GM19467 (cell line): ENCODE results near the gene NAGPA.
A peak's percentile ranks its signal among the peaks of the same experiment; 100 is the strongest.
"Not testable (repeated sequence)": the region's sequence is repeated elsewhere in the genome, so short reads cannot be mapped to it uniquely, and the experiment has no call there.

Source experiments
- ATAC-seq: cut with Tn5 transposase; IDR thresholded peaks from one replicate; pipeline ENCODE4 v1.9.1; 2021; ENCODE audit warnings: mild to moderate bottlenecking, moderate library complexity; ENCODE audit not compliant: unreplicated experiment

NAGPA gene

GRCh38 chr16:5062051-5062450 lies 28.3 kb upstream of the NAGPA start:
- no peak for ATAC-seq

- ATAC-seq: no peak
Measured at GRCh38 chr16:5060073-5060641, 26.4 kb upstream of the NAGPA start.

GRCh38 chr16:5059386-5060072 lies 25.8 kb upstream of the NAGPA start:
- no peak for ATAC-seq

GRCh38 chr16:5058476-5058875 lies 24.7 kb upstream of the NAGPA start:
- no peak for ATAC-seq

- no peak for ATAC-seq
Measured at GRCh38 chr16:5056352-5056751, 22.6 kb upstream of the NAGPA start.

GRCh38 chr16:5054876-5055865 lies 21.4 kb upstream of the NAGPA start:
- no peak for ATAC-seq

GRCh38 chr16:5046914-5047313 lies 13.2 kb upstream of the NAGPA start:
- ATAC-seq: no peak

GRCh38 chr16:5045499-5046115 lies 11.9 kb upstream of the NAGPA start:
- no peak for ATAC-seq

- not testable (repeated sequence) for ATAC-seq
Measured at GRCh38 chr16:5044581-5044980, 10.8 kb upstream of the NAGPA start.

GRCh38 chr16:5044011-5044540 lies 10.3 kb upstream of the NAGPA start:
- no peak for ATAC-seq

GRCh38 chr16:5042574-5043171 lies 8.9 kb upstream of the NAGPA start:
- ATAC-seq: no peak

- ATAC-seq: peak; percentile 45
Measured at GRCh38 chr16:5041600-5042133, 7.9 kb upstream of the NAGPA start.

- no peak for ATAC-seq
Measured at GRCh38 chr16:5040451-5040850, 6.7 kb upstream of the NAGPA start.

- no peak for ATAC-seq
Measured at GRCh38 chr16:5036228-5037156, 2.8 kb upstream of the NAGPA start.

- ATAC-seq: no peak
Measured at GRCh38 chr16:5035909-5036227, 2.1 kb upstream of the NAGPA start.

GRCh38 chr16:5034167-5034523 lies 410 bp upstream of the NAGPA start:
- ATAC-seq: no peak

- ATAC-seq: no peak
Measured at GRCh38 chr16:5032748-5033167, 977 bp downstream of the NAGPA start.

GRCh38 chr16:5031601-5032000 lies 2.1 kb downstream of the NAGPA start:
- no peak for ATAC-seq

- no peak for ATAC-seq
Measured at GRCh38 chr16:5030251-5030870, 3.4 kb downstream of the NAGPA start.
